Measurements from ENCODE around the gene ZFAND3.
"Not testable (repeated sequence)": the region's sequence is repeated elsewhere in the genome, so short reads cannot be mapped to it uniquely, and the experiment has no call there.

The ZFAND3 gene

DNA sequence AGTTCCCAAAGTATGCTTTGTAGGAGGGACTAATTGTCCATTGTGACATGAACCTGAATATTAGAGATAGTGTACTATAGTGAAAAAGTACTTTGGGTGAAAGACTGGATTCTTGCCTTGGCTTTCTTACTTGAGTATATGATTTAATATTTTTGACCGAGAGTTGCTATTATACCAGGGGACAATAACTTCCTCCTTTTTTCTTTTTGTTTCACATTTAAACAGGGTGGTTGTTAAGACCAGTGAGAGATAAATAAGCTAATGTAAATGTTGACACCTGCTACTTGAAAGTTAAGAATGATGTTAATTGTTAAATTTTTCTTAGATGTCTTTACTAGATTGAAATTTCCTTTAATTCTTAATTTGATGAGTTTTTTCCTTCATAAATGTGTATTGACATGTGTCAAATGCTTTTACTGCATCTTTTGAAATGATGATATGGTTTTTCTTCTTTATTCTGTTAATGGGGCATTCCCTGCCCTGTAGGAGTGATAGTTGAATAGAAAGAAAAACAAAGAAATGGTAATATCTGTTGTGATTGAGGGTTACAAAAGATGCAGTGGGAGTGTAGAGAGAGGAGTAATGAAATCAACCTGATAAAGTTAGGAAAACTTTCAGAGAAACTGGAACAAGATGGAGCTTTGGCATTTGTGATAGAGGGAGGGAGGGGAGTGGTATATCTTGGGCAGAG, 48.4 kb downstream of the ZFAND3 start:
- DNase-seq: no peak

DNA sequence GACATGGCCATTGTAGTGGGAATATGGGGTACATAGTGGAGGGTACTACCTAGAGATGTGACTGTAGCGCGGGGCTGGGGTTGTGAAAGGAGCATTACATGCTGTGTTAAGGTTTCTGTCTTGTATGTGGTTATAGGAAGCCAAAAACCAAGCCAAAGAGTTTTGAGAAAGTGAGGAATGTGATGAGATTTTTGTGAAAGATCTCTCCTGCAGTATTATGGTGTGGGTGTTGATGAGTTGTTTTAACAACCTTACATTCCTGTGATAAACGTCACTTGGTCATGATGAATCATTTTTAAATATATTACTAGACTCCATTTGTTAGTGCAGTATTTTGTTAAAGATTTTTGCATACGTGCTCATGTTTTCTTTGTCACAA, 48.9 kb downstream of the ZFAND3 start:
- DNase-seq: no peak

DNA sequence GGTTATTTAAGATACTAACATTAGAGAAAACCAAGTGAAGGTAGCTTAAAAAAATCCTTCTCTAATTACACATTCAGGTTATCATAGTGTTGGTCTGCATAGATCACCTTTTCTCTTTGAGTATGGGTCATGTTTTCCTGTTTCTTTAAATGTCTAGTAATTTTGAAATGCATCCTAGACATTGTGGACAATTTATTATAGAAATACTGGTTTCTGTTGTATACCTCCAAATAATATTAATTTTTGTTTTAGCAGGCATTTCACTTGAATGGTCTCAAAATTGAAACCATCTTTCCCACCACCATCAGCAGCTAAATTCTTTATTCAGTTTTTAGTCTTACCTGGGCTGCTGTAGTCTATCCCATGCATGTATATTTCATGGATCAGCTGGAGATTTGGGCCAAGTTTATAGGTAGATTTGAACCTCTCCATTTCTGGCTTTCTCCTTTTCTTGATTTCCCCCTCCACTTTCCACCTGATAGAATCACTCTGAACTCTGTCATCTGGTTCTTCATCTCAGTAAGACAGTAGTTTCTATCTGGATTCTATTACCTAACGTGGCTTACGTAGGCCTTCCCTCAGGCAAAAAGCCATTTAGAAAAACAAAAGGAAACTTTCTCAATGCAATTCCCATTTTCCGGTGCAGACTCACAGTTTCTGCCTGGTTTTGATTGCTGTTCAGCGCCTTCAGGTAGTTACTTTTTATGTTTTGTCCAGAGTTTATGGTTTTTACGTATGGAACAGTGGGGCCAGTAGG, 52.3 kb downstream of the ZFAND3 start:
- no peak for DNase-seq

DNA sequence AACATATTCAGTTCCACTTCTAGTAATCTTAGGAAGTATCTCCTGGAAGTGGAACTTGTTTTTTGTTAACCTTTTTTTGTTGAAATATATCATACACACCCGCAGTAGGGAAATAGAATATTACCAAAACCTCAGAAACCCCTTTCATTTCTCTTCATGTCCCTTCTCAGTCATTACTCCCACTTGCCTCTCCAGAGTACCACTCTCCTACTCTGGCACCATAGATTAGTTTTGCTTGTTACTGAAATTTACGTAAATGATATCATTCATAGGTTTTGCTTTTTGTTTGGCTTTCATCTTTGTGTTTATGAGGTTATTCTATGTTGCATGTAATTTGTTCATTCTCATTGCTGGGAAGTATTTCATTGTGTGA, 52.8 kb downstream of the ZFAND3 start:
- DNase-seq: no peak

DNA sequence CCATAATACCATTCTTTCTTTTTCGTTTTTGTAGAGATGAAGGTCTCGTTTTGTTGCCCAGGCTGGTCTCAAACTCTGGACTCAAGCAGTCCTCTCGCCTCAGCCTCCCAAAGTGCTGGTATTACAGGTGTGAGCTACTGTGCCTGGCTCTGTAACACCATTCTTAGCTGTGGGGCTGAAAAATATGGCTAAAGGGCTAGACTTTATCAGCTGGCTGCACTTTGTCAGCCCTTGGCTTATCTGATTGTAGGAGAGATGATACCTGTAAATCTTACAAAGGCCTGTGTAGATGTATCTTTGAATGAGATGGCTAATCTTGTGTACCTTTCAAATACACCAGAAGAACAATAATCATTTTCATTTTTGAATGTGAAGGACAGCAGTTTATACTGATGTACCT, 55.2 kb downstream of the ZFAND3 start:
- no peak for DNase-seq

DNA sequence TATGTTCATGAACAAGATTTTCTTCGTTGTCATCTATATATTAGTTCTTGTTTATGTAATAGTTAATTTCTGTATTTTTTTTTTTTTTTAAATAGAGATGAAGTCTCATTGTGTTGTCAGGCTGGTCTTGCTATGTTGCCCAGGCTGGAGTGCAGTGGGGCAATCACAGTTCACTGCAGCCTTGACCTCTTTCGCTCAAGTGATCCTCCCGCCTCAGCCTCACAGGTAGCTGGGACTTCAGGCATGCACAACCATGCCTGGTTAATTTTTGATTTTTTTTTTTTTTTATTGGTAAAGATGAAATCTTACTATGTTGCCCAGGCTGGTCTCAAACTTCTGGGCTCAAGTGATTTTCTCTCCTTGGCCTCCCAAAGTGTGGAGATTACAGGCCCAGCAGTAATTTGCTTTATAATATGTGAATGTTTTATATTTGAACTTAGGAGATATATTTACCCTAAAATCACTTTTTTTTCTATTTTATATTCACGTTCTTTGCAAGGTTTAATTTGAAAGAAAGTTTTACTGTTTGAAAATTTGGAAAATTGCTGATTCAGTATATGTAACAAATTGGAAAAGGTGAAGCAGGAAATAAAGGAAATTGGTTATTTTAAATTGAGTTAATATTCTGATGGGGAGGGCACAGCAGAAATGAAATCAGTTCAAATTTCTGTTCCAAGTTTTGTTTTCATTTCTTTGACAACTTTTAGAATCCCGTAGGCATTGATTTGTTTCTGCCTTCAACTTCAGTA, 56.2 kb downstream of the ZFAND3 start:
- no peak for DNase-seq

DNA sequence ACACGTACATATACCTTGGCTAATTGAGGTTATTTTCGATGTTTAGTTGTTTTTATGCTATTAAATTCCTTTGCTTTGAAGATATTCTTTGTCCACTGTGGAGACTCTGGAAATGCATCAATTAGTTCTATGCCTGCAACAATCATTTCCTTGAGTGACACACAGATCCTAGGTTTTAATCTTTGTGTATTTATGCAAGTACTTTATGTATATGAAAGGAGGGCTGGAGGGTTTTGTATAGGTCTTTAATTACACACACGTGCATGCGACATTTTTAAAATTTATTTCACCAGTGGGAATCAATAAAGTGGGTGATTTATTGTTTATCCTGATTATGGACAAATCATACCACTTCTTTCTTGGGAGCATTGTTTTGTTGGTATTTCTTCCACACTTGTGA, 57.3 kb downstream of the ZFAND3 start:
- DNase-seq: no peak

DNA sequence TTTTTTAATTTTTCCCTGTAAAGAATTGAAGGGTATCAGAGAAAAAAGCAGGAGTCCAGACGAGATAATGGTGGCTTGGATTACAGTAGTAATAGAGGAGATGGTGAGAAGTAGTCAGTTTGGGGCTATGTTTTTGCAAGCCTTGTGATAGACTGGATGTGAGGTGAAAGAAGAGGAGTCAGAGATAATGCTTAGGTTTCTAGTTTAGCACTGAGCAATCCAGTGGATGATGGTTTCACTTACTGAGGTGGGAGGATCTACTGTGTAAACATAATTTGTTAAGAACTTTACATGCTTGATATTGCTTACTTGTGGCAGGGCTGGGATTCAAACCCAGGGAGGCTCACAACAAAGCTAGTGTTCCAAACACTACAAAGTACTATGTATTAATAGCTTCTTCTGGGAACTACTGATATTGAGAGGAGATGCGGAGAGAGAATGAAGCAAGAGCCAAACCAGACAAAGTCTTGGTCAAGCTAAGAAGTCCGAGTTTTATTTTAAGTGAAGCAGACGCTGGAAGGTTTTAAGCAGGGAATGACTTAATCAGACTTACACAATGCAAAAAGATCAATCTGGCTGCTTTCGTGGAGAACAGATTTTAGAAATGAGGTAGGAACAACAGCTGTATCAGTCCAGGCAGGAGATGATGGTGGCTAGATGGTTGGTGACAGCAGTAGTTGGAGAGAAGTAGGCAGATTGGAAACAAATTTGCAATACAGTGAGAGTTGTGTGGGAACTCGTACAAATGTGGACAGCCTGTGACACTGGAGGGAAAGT, 58.0 kb downstream of the ZFAND3 start:
- DNase-seq: no peak

DNA sequence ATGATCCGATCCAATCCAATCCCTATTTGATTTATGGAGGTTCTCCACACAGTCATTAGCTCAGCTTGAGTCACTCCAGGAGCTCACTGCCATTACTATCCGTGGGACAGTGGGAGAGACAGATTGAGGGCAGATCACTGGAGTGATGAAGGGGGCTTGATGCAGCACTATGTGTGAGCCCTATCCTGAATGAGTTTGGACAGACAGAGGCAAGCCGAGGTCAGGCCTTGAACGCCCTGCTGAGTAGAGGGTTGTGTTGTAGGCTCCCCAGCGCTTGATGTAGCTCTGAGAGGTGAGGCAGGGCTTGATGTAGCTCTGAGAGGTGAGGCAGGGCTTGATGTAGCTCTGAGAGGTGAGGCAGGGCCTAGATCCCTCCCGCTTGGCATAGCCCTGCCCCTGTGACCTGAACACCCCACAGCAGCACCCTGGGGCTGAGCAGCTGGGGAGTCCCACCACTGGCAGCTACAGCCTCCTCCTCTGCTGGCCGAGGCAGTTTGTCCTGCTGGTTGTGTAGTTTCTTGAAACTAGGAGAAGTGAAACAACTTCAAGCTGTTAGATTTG, 58.7 kb downstream of the ZFAND3 start:
- DNase-seq: no peak

DNA sequence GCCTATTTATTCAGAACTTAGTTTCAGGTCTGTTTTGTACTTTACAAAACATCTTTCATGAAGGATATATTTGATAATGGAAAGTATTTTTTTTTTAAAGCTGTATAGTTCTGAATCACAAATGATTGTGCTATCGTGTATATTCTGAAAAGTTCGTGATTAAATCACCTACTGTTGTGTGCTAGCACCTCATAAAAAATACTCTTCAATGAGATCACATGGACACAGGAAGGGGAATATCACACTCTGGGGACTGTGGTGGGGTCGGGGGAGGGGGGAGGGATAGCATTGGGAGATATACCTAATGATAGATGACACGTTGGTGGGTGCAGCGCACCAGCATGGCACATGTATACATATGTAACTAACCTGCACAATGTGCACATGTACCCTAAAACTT, 61.1 kb downstream of the ZFAND3 start:
- not testable (repeated sequence) for DNase-seq

DNA sequence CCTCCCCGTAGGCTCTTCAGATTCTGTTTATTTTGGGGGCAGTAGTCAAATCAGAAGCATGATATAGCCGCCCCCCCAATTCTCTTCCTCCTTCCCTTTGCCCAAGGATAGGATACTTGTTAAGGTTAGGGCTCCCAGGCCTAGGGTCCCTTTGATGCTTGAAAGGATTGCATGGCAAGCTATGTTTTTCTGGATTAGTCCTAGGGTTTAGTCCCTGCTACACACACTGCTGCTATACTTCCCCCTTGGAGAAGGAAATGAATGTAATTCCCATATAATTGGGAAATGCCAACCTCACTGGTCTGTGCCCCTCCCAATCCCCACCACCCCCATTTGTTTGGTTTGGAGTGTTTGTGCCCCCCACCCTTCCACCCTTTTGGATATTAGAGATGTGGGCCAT, 62.8 kb downstream of the ZFAND3 start:
- no peak for DNase-seq

DNA sequence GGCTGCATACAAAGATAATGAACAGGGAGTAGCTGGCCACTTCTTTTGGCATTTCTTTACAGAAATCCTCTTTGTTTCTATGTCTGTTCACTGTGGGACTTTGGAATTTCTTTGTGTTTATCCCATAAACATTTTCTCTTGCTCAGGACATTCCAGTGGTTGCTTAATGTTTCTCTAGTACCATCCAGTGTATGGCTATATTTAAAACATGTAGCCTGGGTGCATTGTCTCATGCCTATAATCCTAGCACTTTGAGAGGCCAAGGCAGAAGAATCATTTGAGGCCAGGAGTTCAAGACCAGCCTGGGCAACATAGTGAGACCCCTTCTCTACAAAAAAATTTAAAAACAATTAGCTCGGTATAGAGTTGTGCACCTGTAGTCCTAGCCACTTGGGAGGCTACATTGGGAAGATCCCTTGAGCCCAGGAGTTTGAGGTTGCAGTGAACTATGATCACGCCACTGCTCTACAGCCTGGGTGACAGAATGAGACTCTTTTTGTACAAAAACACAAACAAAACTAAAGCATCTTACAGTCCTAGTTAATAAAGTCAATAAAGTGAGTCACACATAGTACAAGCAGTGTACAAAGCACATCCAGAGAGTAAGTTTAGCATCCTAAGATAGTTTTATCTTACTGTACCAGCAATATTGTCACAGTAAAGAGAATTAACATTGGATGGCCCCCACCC, 63.3 kb downstream of the ZFAND3 start:
- no peak for DNase-seq

DNA sequence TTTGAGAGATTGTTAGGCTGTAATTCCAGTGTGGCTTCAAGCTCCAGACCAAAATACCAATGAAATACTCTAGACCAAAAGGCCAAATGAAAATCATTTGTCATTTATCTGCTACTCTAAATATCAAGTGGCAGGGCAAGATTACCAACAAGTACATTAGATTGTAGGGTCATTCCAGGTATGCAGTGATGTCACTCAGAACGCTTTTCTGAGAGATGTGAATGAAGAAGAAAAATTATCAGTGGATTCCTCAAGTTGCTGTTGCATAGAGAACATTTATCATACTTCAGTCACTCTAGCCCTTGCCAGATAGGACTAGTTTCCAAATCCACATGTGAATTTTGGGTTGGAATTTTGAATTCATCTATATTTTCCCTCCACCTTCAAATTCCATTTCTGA, 65.0 kb downstream of the ZFAND3 start:
- no peak for DNase-seq

DNA sequence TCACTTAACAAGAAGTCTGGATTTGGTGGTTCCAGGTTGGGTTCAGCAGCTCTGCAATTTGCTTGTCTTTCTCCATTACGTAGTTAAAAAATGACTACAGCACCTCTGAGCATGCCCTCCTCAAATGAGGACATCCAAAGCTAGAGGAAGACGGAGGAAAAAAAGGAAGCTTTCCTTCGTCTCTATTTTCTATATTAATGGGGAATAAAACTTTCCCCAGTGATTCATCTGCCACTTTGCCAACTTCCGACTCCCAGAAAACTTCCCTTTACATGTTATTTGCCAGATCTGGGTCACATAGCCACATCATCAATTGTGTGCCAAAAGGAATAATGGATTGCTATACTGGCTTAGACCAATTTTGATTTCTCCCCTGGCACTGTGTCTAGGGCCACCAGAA, 69.5 kb downstream of the ZFAND3 start:
- DNase-seq: no peak

DNA sequence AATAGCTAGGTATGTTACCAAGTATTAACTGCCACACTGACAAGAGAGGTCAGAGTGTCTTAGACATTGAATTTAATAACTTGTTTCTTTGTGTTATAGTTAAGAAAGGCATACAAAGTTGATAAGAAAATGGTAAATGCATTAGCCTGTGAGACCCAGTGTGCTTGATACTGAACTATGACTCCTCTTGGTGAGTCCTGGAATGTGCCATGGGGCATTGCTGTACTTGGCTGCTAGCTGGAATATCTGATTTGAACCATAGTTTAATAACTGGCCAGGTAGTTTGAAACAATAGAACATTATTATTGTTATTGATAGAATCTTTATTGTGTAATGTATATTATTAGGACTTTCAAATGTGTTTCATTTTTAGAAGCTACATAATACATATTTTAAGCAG, 70.0 kb downstream of the ZFAND3 start:
- no peak for DNase-seq

DNA sequence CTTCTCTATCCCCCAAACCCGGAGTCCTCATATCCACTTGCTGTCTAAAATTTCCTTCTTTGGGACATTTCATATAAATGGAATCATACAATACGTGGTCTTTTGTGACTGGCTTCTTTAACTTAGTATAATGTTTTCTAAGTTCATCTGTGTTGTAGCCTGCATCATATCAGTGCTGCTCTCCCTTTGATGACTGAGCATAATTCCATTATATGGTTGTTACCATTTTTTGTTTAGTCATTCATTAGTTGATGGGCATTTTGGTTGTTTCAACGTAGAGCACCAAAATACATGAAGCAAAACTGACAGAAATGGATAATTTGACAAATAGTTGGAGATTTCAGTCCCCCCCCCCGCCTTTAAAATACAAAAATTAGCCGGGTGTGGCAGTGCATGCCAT, 71.5 kb downstream of the ZFAND3 start:
- no peak for DNase-seq

DNA sequence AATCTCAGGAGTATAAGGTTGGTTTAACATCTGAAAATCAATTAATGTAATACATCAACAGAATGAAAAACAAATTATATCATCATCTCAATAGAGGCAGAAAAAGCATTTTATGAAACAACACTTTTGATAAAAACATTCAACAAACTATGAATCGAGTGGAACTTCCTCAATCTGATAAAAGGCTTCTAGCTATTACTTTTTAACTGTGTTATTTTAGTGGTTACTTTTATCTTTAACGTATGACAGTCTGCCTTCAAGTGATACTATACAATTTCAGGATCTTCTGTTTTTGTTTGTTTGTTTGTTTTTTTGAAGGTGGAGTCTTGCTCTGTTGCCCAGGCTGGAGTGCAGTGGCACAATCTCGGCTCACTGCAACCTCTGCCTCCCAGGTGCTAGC, 73.7 kb downstream of the ZFAND3 start:
- DNase-seq: no peak

DNA sequence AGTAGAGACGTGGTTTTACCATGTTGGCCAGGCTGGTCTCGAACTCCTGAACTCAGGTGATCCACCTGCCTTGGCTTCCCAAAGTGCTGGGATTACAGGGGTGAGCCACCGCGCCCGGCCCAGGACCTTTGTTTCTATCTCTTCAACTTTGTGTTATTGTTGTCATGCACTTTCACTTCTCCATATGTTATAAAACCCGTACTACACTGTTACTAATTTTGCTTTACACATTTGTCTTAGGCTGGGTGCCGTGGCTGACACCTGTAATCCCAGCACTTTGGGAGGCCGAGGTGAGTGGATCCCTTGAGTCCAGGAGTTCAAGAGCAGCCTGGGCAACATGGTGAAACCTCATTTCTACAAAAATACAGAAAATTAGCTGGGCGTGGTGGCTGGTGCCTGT, 74.2 kb downstream of the ZFAND3 start:
- not testable (repeated sequence) for DNase-seq

DNA sequence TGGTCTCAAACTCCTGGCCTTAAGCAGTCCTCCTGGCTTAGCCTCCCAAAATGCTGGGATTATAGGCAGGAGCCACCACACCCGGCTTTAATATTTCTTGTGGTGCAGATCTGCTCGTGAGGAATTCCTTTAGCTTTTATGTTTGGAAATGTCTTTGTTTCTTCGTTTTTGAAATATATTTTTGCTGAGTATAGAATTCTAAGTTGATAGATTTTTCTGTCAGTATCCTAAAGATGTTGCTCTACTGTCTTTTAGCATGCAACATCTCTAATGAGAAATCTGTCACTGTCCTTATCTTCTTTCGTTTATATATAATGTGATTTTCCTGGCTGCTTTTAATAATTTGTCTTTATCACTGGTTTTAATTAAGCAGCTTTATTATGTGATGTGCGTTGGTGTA, 75.1 kb downstream of the ZFAND3 start:
- no peak for DNase-seq

DNA sequence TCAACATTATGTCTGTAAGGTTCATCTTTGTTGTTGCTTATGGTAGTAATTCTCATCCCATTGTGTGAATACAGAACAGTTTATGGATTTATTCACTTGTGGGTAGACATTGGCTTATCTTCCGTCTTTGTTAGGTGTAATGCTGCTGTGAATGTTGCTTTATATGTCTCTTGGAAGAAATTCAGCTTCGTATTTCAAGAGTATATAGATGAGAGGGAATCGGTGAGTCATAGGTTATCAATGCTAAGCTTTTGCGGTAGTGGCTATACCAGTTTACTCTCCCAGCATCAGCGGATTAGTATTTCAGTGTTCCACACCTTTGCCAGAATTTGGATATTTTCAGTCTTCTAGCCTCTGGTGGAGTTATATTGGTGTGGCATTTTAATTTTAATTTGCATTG, 77.8 kb downstream of the ZFAND3 start:
- no peak for DNase-seq

DNA sequence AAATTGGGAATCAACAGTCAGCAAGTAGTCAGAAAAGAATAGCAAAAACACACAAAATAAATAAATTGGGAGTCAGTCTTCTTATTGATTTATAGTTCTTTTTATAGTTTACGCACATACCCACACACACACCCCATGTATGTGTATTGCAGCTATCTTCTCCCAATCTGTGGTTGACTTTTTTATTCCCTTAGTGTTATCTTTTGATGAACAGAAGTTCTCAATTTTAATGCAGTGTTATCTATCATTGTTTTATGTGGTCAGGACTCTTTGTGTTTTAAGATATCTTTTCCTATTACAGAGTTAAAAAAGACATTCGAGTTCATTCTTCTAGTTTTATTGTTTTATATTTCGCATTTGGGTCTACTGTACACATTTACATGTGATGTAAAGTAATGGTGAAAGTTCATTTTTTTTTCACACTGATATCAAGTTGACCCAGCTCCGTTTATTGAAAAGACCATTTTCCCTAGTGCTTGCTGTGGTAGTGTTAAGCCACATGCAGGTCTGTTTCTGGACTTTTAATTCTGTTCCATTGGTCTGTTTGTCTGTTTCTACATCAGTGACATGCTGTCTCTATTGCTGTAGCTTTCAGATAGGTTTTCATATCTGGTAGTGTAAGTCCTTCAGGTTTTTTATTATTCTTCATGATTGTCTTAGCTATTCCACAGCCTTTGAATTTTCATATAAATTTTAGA, 78.4 kb downstream of the ZFAND3 start:
- no peak for DNase-seq

Measured in activated T-cell treated with anti-CD3 and anti-CD28 coated beads for 4 hours (primary cell).